Endodermal cell (in vitro differentiated cells): ENCODE results near the gene SUN2. TPM values are rescaled to one million over a fixed set of nuclear protein-coding genes. Genes with fewer than 3 reads are reported as not detected.

ENCODE experiments used
- DNase-seq: peaks from one replicate; pipeline ENCODE4 v3.0.0-alpha.2; 2017
- H3K27ac ChIP-seq: 2 replicates; pipeline ENCODE4 v1.5.1; 2013; ENCODE audit warnings: mild to moderate bottlenecking, low read depth, low read length, moderate library complexity
- H3K27me3 ChIP-seq: 2 replicates; pipeline ENCODE4 v1.6.1; 2013; ENCODE audit warnings: mild to moderate bottlenecking, low read length, moderate library complexity; ENCODE audit not compliant: insufficient read depth, control insufficient read depth, poor library complexity, severe bottlenecking
- H3K36me3 ChIP-seq: 2 replicates; pipeline ENCODE4 v1.7.0; 2013; ENCODE audit warnings: mild to moderate bottlenecking, low read length, moderate library complexity; ENCODE audit not compliant: control insufficient read depth, insufficient read depth
- H3K4me1 ChIP-seq: one replicate; pipeline ENCODE4 v1.7.0; 2013; ENCODE audit warnings: low read length; ENCODE audit not compliant: control insufficient read depth, insufficient read depth
- H3K4me3 ChIP-seq: 2 replicates; pipeline ENCODE4 v1.5.1; 2013; ENCODE audit warnings: mild to moderate bottlenecking, low read length, moderate library complexity
- H3K9ac ChIP-seq: 2 replicates; pipeline ENCODE4 v1.6.1; 2013; ENCODE audit warnings: mild to moderate bottlenecking, low read length, moderate library complexity; ENCODE audit not compliant: poor library complexity, severe bottlenecking; ENCODE audit errors: extremely low read depth
- H3K9me3 ChIP-seq: 2 replicates; pipeline ENCODE4 v1.6.1; 2013; ENCODE audit warnings: mild to moderate bottlenecking, low read length, moderate library complexity; ENCODE audit not compliant: control insufficient read depth
- H3K27ac Mint-ChIP-seq: 2 replicates; pipeline ENCODE4 v1.8.0; 2020; ENCODE audit warnings: mixed read lengths
- H3K27me3 Mint-ChIP-seq: 2 replicates; pipeline ENCODE4 v1.8.0; 2021; ENCODE audit warnings: mild to moderate bottlenecking, mixed read lengths; ENCODE audit not compliant: insufficient read depth
- H3K36me3 Mint-ChIP-seq: 2 replicates; pipeline ENCODE4 v1.8.0; 2020; ENCODE audit warnings: low read depth, mixed read lengths
- H3K4me1 Mint-ChIP-seq: 2 replicates; pipeline ENCODE4 v1.8.0; 2020; ENCODE audit warnings: mixed read lengths
- H3K4me3 Mint-ChIP-seq: 2 replicates; pipeline ENCODE4 v1.8.0; 2020; ENCODE audit warnings: mild to moderate bottlenecking, moderate library complexity, mixed read lengths
- H3K9me3 Mint-ChIP-seq: 2 replicates; pipeline ENCODE4 v1.8.0; 2020; ENCODE audit warnings: mild to moderate bottlenecking, mixed read lengths
- CTCF ChIP-seq: fragments of 200-600 bp; sonication (generic); conservative IDR thresholded peaks from 2 replicates; pipeline ENCODE4 v1.5.0; 2021; ENCODE audit warnings: antibody characterized with exemption, mild to moderate bottlenecking
- WGBS, 2 experiments: methylation state at CpG; one replicate each; pipeline versions ENCODE4 v1.1.5 to v1.1.7; 2013; ENCODE audit warnings: missing lambda C conversion rate in 2 of 2, mixed read lengths in 1 of 2; ENCODE audit not compliant: insufficient coverage in 1 of 2, insufficient read length in 1 of 2; 5-methylcytosine and 5-hydroxymethylcytosine counted together
- total RNA-seq, 2 donors: library from RNA; stranded (reverse); fragmentation: NEBNext Ultra II Directional in 1 of 2; extraction: Animal tissue kit (Norgen Biotek cat#: 25700) in 1 of 2; gene quantifications; 2 replicates in 1 of 2; 3 replicates in 1 of 2; pipeline ENCODE4 v1.2.1, GENCODE V29; 2021

The SUN2 gene
- total RNA-seq, 2 donors from 2014 or later = 23.0 to 32.4 TPM

- H3K36me3 Mint-ChIP-seq = peaks cover 3% of the 10 kb centered on the region
- 95% methylated on average over 11 to 16 of the region's 16 CpGs for WGBS, 2 experiments
Measured at GRCh38 chr22:38788021-38788816, 32.4 kb upstream of the SUN2 start.

GRCh38 chr22:38786631-38787030 is 30.8 kb upstream of the SUN2 start:
- no peaks in the 10 kb centered on the region for H3K9me3 Mint-ChIP-seq
- no peaks in the 10 kb centered on the region for H3K4me1 ChIP-seq
- H3K36me3 Mint-ChIP-seq = peaks cover 9% of the 10 kb centered on the region
- peaks cover 15% of the 10 kb centered on the region for H3K36me3 ChIP-seq
- no peak overlapping the region for H3K27ac ChIP-seq
- no peaks in the 10 kb centered on the region for H3K9me3 ChIP-seq
- DNase-seq = no peak
- 75 to 90% methylated on average over 1 to 3 of the region's 3 CpGs for WGBS, 2 experiments
- H3K27ac Mint-ChIP-seq = no peak overlapping the region
- no peaks in the 10 kb centered on the region for H3K27me3 Mint-ChIP-seq
- H3K4me3 ChIP-seq = no peak overlapping the region
- no peaks in the 10 kb centered on the region for H3K27me3 ChIP-seq
- no peak overlapping the region for H3K4me3 Mint-ChIP-seq
- no peak for TF ChIP-seq CTCF
- peaks cover 1% of the 10 kb centered on the region for H3K4me1 Mint-ChIP-seq
- no peak overlapping the region for H3K9ac ChIP-seq

More at GRCh38 chr22:38788021-38788816, 32.4 kb upstream of the SUN2 start:
- Mint-ChIP-seq H3K4me1 (peaks cover 5% of the 10 kb centered on the region), H3K27me3 (no peaks in the 10 kb centered on the region), H3K27ac (no peak overlapping the region), H3K4me3 (no peak overlapping the region), H3K9me3 (no peaks in the 10 kb centered on the region)
- no peak for DNase-seq
- Histone ChIP-seq H3K9me3 (no peaks in the 10 kb centered on the region), H3K4me3 (no peak overlapping the region), H3K36me3 (peaks cover 15% of the 10 kb centered on the region), H3K27ac (no peak overlapping the region), H3K4me1 (no peaks in the 10 kb centered on the region), H3K27me3 (no peaks in the 10 kb centered on the region), H3K9ac (no peak overlapping the region)
- TF ChIP-seq CTCF = no peak

- Mint-ChIP-seq H3K36me3 (peaks cover 21% of the 10 kb centered on the region), H3K4me3 (no peak overlapping the region), H3K4me1 (peaks cover 1% of the 10 kb centered on the region), H3K9me3 (no peaks in the 10 kb centered on the region), H3K27me3 (no peaks in the 10 kb centered on the region), H3K27ac (no peak overlapping the region)
- Histone ChIP-seq H3K27ac (no peak overlapping the region), H3K4me1 (no peaks in the 10 kb centered on the region), H3K9ac (no peak overlapping the region), H3K36me3 (peaks cover 7% of the 10 kb centered on the region), H3K9me3 (no peaks in the 10 kb centered on the region), H3K27me3 (no peaks in the 10 kb centered on the region), H3K4me3 (no peak overlapping the region)
- WGBS, 2 experiments = 80 to 98% methylated on average over 1 to 5 of the region's 5 CpGs
- DNase-seq = no peak
- no peak for TF ChIP-seq CTCF
Measured at GRCh38 chr22:38784856-38785255, 29.1 kb upstream of the SUN2 start.
